CD4-positive, alpha-beta T cell treated with Interleukin-21 for 1 hour (primary cell): ENCODE data around the gene PNLIPRP2.

Source experiments
- DNase-seq: peaks from one replicate; pipeline ENCODE4 v3.0.0-alpha.2; 2020

The PNLIPRP2 gene

GRCh38 chr10:116657863-116658551 lies 37.3 kb downstream of the PNLIPRP2 start:
- no peak for DNase-seq

GRCh38 chr10:116659049-116659670 lies 38.4 kb downstream of the PNLIPRP2 start:
- DNase-seq: no peak

- no peak for DNase-seq
Measured at GRCh38 chr10:116660860-116661259, 40.1 kb downstream of the PNLIPRP2 start.

DNA sequence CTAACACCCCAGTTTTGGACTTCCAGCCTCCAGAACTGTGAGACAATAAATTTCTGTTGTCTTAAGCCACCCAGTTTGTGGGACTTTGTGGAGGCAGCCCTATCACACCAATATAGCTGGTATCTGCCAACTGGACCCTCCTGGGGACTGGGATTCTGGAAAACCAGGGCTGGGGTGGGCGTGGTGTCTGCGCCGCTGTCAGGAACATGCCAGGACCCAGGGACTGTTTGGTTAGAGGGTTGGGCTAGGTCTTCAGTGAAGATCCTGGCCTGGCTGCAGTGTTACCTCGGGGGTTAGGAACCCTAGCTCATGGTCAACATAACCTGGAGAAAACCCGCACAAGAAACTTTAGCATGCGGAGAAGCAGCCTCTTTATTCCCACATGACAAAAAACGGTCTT lies 42.6 kb downstream of the PNLIPRP2 start:
- DNase-seq: no peak

GRCh38 chr10:116664631-116665030 lies 43.9 kb downstream of the PNLIPRP2 start:
- no peak for DNase-seq

DNA sequence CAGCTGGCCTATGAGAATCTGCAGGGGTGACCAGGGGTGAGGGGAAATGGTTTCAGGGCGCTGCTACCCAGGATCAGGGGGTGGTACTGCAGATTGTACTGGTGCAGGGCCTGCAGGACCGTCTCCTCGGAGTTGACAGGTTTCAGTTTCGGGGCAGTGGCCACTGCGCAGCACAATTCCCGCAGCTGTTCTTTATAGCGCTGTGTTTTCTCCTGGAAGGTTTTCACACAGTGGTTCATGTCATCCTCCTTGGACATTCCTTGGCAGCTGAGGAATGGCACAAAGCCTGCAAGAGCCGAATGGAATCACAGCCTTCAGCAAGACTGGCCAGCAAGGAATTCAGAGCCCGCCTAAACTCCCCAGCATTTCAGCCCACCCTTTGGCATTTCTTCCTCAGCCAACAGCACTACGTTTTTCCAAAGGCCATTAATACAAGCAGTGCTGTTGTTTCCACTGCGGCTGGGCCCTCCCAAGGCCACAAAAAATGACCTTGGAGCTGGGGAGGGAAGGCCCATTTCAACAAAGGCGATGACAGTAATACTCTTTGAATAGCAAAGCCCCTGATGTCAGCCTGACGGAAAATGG lies 44.9 kb downstream of the PNLIPRP2 start:
- DNase-seq: no peak

GRCh38 chr10:116667484-116667883 lies 46.7 kb downstream of the PNLIPRP2 start:
- no peak for DNase-seq

DNA sequence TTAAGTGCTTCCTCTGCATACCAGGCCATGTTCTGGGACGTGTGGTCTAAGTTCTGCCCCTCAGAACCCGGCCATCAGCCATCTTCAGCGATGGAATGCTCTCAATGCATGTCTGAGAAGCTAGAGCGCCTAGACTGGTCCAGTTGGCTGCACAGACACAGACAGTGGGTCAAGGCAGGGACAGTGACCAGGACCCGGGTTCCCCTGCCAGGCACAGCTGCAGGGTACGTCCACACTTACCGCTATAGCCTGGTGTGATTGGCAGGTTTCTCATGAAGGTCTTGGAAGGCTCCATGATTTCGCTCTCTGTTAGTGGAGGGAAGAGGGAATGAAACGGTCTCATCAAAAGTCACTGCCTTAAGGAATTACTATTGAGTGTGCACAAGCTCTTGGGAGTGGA lies 47.3 kb downstream of the PNLIPRP2 start:
- no peak for DNase-seq

DNA sequence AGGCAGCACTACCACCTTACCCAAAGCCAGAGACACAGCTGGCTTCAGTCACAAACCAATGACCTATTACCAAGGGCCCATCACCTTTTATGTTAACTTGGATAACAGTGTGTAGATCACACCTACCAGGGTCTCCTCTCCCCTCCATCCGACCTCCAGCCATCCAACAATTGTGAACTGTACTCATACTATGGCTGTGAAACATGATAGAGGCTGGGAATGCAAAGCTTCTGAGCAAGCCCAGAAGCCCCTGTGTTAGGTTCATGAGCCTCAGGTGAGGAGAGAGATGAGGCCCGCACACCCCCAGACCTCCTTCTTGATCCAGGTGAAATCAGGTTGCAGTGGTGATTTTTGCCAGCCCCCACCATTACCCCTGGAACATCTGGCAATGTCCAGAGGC lies 47.7 kb downstream of the PNLIPRP2 start:
- no peak for DNase-seq

DNA sequence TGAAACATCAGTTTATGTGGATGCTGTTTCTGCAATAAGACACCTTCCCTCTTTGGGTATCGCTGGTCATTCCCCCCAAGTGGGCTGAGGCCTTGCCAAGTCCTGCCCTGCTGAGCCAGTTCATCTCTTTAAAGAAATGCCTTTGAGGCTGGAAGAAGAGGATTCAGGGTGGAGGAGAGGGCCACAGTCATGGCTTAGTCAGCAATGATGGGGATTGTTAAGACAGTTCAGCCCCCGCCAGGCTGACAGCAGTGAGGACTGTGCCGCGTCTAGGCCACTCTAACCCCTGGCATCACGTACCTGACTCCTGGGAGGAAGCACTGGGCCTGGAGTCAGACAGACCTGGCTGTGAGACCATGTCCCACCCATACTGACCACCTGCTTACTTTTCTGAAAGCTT lies 48.3 kb downstream of the PNLIPRP2 start:
- DNase-seq: no peak

DNA sequence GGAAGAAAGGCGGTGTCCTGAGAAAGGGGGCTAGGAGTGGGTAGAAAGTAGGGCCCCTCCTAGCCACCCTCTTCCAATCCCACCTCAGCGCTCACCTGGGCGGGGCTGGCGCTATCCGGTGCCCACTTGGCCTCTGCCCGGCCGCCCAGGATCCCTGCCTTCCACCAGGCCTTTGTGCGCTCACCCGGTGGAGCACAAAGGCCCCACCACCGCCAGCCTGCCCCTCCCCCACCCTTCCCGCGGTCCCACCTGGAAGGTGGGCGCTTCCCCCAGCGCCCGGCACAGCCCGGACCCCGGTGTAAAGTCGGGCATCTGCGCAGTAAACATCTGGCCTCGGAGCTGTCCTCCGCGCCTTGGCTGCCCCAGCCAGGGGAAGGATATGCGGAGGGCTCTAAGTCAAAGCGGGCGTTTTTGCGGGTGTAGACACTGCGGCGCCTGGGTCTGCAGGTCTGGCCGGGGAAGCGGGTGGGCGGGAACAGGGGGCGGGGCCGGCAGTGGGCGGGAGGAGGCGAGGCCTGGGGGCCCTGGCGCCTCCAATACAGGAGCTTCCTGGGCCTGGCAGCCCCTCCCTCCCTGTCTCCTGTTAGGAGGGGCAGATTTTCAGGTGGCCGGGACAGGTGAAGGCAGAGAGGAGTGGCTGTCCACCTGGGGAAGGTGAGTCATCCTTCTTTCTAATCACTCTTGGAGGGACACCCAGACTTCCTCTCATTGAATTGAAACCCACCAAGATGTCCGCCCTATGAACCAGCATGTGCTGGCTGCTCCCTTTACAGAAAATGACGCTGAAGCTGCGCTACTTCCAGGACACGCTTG lies 49.3 kb downstream of the PNLIPRP2 start:
- DNase-seq: no peak

DNA sequence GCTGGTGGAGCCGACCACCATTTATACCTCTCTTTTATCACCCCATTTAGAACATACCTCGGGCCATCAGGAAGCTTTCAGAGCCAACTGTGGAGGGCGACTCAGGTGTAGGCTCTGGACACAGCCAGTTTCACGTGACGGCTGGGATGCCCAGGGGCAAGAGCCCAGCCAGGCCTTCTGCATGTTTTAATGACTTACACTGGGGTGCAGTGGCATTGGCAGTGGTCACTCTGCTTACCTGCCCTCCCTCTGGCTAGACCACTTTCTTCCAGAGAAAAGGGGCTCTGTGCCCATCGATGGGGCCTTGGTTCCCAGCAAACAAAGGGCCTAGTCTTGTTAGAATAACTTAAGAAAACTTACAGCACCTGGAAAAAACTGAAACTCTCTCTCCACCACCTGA lies 50.0 kb downstream of the PNLIPRP2 start:
- no peak for DNase-seq

DNA sequence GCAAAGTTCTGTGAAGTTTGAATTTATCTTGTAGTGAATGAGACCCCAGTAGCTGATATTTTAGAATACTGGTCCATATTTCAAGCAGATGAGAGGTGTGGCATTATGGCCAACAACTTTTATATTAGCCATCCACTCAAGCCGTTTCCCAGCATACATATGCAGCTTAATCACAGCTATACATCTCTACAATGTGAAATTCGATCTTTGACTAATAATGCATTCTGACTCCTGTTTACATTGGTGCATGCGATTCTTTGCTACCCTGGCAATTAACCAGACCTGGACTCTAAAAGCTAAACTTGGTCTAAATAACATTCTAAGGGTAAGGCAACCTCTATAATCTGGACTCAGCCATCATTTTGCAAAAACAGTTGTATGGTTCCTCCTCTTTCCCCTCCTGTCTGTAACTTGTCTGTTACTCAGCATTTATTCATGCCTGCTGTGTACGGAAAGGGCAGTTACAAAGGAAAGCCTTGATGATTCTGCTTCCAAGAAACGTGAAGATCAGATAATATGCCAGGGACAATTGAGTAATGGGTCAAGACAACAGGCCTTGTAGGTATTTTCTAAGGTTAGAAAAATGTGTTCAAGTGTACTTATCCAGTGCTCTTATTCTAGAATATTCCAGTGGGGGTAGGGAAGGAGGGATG lies 50.6 kb downstream of the PNLIPRP2 start:
- no peak for DNase-seq

DNA sequence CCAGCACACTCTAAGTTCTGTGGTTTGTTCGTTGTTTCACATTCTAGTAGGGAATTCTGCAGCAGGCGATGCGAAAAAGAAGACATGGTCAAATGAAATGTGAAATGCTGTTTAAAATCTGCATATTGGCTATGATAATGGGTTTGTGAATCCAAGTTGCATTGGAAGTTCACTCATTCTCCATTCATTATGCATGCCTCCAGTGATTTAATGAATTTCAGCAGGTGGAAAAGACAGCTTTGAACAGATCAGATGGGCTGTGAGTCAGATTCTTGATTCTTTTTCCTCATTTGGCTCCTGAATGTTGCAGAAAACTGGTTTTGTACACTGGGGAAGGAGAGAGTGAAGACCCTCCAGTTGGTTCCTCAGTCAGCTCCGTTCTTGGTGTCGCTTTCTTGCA lies 52.1 kb downstream of the PNLIPRP2 start:
- no peak for DNase-seq

DNA sequence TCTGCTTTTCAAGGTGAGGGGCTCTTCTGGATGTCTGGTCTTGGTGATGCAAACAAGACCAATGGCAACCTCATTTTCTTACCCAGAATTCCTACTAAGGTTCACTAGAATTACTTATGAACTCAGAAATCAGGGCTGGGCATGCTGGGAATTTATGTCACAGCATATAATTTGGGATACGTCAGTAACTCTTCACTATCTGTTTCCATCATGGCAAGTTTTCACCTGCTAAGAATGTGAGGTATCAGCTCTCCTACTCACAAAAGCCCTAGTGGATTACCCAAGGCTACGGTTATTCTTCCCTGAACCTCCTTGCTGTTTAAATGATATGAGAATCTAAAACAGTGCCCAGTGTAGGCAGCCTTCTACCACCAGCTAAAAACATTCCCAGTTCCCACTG lies 53.1 kb downstream of the PNLIPRP2 start:
- DNase-seq: no peak

- no peak for DNase-seq
Measured at GRCh38 chr10:116674901-116675423, 54.2 kb downstream of the PNLIPRP2 start.

DNA sequence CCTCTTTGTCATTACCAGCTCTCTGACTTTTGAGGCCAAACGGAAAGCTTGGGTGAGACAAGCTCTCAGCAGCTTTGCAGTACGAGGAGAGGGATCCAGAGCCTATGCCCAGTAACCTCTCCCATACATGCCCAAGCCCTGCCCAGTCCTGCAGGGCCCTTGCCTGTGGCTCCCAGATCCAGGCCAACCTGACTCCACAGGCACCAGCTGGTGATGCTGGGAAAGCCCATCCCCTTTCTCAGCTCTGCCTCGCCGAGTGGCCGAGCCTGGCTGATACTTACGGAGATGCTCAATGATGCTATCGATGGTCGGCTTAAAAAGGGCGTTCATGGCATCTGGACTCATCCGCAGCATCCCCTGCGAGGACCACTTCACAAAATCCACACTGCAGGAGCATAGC lies 55.4 kb downstream of the PNLIPRP2 start:
- DNase-seq: no peak

GRCh38 chr10:116676633-116677032 lies 55.9 kb downstream of the PNLIPRP2 start:
- no peak for DNase-seq

- no peak for DNase-seq
Measured at GRCh38 chr10:116679351-116679750, 58.6 kb downstream of the PNLIPRP2 start.

GRCh38 chr10:116683166-116683565 lies 62.4 kb downstream of the PNLIPRP2 start:
- DNase-seq: no peak

- no peak for DNase-seq
Measured at GRCh38 chr10:116683821-116684220, 63.1 kb downstream of the PNLIPRP2 start.

DNA sequence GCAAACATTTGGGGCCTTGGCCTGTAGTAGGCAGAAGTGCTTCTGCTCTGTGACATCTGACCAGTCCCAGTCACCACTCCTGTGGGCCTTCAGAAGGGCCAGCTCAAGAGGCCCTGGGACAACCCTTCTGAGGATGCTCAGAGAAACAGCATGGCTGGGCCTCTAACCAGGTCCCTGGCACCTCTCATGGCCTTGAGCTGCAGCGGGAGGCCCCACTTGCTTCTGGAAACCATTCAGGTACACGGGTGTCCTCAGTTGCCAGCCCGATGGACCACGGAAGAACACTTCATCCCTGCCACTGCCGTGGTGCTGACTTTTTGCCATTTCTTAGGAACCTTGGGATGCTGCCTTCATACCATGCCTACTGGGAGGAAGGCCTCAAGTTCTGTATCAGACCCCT lies 64.0 kb downstream of the PNLIPRP2 start:
- DNase-seq: no peak

DNA sequence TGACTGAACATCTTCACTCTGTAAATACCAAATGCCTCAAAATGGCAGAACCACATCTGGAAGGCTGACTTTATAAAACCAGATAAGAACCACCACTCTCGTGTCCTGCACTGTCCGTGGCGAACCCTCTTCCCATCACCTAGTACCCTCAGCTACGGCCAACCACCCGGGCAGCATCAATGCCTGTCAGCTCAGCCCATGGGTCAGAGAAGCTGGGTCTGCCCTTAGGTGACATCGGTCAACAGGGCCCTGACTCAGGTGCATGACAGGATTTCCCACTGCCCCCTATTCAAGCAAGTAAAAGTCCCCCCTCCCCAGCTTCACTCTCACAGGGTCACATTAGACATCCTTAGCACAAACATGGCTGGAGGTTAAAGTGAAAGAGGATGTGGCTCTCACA lies 65.1 kb downstream of the PNLIPRP2 start:
- no peak for DNase-seq
